Natural killer cell (primary cell): ENCODE measurements around the gene WWC1. TPM values are rescaled to one million over a fixed set of nuclear protein-coding genes. Genes with fewer than 3 reads are reported as not detected.

ENCODE experiments used
- ATAC-seq, 3 donors: fragments of 150-1000 bp in 2 of 3; fragments of 200-7000 bp in 1 of 3; cut with Tn5 transposase; 1 replicate in 1 of 3; 2 replicates in 2 of 3; pipeline ENCODE4 v1.10.0; 2021; ENCODE audit warnings: mild to moderate bottlenecking in 2 of 3, moderate library complexity in 2 of 3
- DNase-seq, 2 donors: peaks; one replicate each; pipeline versions ENCODE4 v3.0.0 to v3.0.0-alpha.2; 2013 to 2021; ENCODE audit warnings: mixed read lengths in 1 of 2
- H3K27ac ChIP-seq: one replicate; pipeline ENCODE4 v1.5.1; 2013; ENCODE audit warnings: mild to moderate bottlenecking, low read length
- H3K27me3 ChIP-seq: one replicate; pipeline ENCODE4 v1.6.1; 2013; ENCODE audit warnings: low read length; ENCODE audit not compliant: control insufficient read depth, insufficient read depth
- H3K36me3 ChIP-seq: one replicate; pipeline ENCODE4 v1.6.1; 2013; ENCODE audit warnings: low read length; ENCODE audit not compliant: control insufficient read depth, insufficient read depth
- H3K4me1 ChIP-seq: one replicate; pipeline ENCODE4 v1.6.1; 2013; ENCODE audit warnings: low read length; ENCODE audit not compliant: control insufficient read depth, insufficient read depth
- H3K4me3 ChIP-seq: one replicate; pipeline ENCODE4 v1.5.1; 2013; ENCODE audit warnings: low read length
- H3K9me3 ChIP-seq: one replicate; pipeline ENCODE4 v1.6.1; 2013; ENCODE audit warnings: low read length; ENCODE audit not compliant: control insufficient read depth, insufficient read depth
- H3K27ac Mint-ChIP-seq, 2 donors: one replicate each; pipeline ENCODE4 v1.8.0; 2022; ENCODE audit warnings: mild to moderate bottlenecking in 2 of 2, mixed read lengths in 2 of 2, moderate library complexity in 1 of 2
- H3K27me3 Mint-ChIP-seq, 2 donors: one replicate each; pipeline ENCODE4 v1.8.0; 2022; ENCODE audit warnings: low read depth in 2 of 2, mixed read lengths in 2 of 2
- H3K36me3 Mint-ChIP-seq: one replicate; pipeline ENCODE4 v1.8.0; 2022; ENCODE audit warnings: mixed read lengths
- H3K4me1 Mint-ChIP-seq, 2 donors: one replicate each; pipeline ENCODE4 v1.8.0; 2022; ENCODE audit warnings: mixed read lengths in 2 of 2
- H3K4me3 Mint-ChIP-seq: one replicate; pipeline ENCODE4 v1.8.0; 2022; ENCODE audit warnings: mild to moderate bottlenecking, moderate library complexity, mixed read lengths
- H3K9me3 Mint-ChIP-seq, 2 donors: one replicate each; pipeline ENCODE4 v1.8.0; 2022; ENCODE audit warnings: mixed read lengths in 2 of 2
- CTCF ChIP-seq: fragments of 200-600 bp; IDR thresholded peaks from one replicate; pipeline ENCODE4 v1.8.0; 2022; ENCODE audit warnings: antibody characterized with exemption
- WGBS: methylation state at CpG from one replicate; pipeline ENCODE4 v1.1.7; 2013; ENCODE audit warnings: missing lambda C conversion rate; ENCODE audit not compliant: insufficient coverage; 5-methylcytosine and 5-hydroxymethylcytosine counted together
- intact Hi-C: fragments of 100-400 bp; cut with micrococcal nuclease; formaldehyde crosslinking; loops from one replicate; pipeline ENCODE4 v1.14.2; 2022
- total RNA-seq, 4 donors: library from RNA; stranded (reverse); fragments of 120-200 nt in 1 of 4; gene quantifications; one replicate each; pipeline versions ENCODE4 v1.2.3 to v1.2.4, GENCODE V29; 2013 to 2022

The WWC1 gene
- total RNA-seq, 3 donors from 2014 or later (not counting 1 experiment from before 2014, with no cell fraction given), result 0.42 to 0.66 (median 0.53) TPM

GRCh38 chr5:168401880-168402279 lies 110.4 kb downstream of the WWC1 start:
- no peak overlapping the region for H3K4me3 Mint-ChIP-seq
- H3K36me3 Mint-ChIP-seq, result no peaks in the 10 kb centered on the region
- no peaks in the 10 kb centered on the region for H3K36me3 ChIP-seq
- ATAC-seq (no peak), DNase-seq (no peak)
- WGBS, result 97% methylated on average over 4 of the region's 4 CpGs
- no peaks in the 10 kb centered on the region for H3K9me3 Mint-ChIP-seq
- peaks cover 0 to 3% of the 10 kb centered on the region in 2 donors for H3K27me3 Mint-ChIP-seq
- H3K27ac ChIP-seq, result no peak overlapping the region
- H3K4me1 ChIP-seq, result no peaks in the 10 kb centered on the region
- no peak for TF ChIP-seq CTCF
- no peaks in the 10 kb centered on the region for H3K9me3 ChIP-seq
- no peaks in the 10 kb centered on the region for H3K27me3 ChIP-seq
- no peak overlapping the region for H3K27ac Mint-ChIP-seq
- no peak overlapping the region for H3K4me3 ChIP-seq
- no peaks in the 10 kb centered on the region for H3K4me1 Mint-ChIP-seq
- intact Hi-C loops, result no loop called here

- TF ChIP-seq CTCF, result no peak
- no peak for DNase-seq
- Histone ChIP-seq H3K27ac (no peak overlapping the region), H3K4me3 (no peak overlapping the region), H3K4me1 (peaks cover 3% of the 10 kb centered on the region), H3K36me3 (no peaks in the 10 kb centered on the region), H3K9me3 (no peaks in the 10 kb centered on the region), H3K27me3 (no peaks in the 10 kb centered on the region)
- no peaks in the 10 kb centered on the region for H3K36me3 Mint-ChIP-seq
- no peaks in the 10 kb centered on the region for H3K9me3 Mint-ChIP-seq
- H3K27ac Mint-ChIP-seq, result no peak overlapping the region
- no peak overlapping the region for H3K4me3 Mint-ChIP-seq
- 75% methylated on average over 12 of the region's 12 CpGs for whole genome bisulfite sequencing
- H3K27me3 Mint-ChIP-seq, result no peaks in the 10 kb centered on the region
- peaks cover 0 to 11% of the 10 kb centered on the region in 2 donors for H3K4me1 Mint-ChIP-seq
- intact Hi-C loops, result no loop called here
- no peak for ATAC-seq
Measured at GRCh38 chr5:168404365-168404764, 112.9 kb downstream of the WWC1 start.

GRCh38 chr5:168407211-168407610 lies 115.8 kb downstream of the WWC1 start:
- no peak overlapping the region for H3K4me3 ChIP-seq
- H3K27me3 ChIP-seq, result no peaks in the 10 kb centered on the region
- H3K4me1 ChIP-seq, result peaks cover 5% of the 10 kb centered on the region
- 63% methylated on average over 1 of the region's 1 CpG for WGBS
- DNase-seq, result no peak
- H3K36me3 ChIP-seq, result no peaks in the 10 kb centered on the region
- H3K27ac ChIP-seq, result no peak overlapping the region
- Mint-ChIP-seq H3K4me1 (peaks cover 0 to 21% of the 10 kb centered on the region in 2 donors), H3K27me3 (no peaks in the 10 kb centered on the region), H3K4me3 (no peak overlapping the region), H3K9me3 (no peaks in the 10 kb centered on the region), H3K36me3 (no peaks in the 10 kb centered on the region), H3K27ac (peak overlapping the region in 1 of 2 donors; percentile 23)
- no peak for ATAC-seq
- H3K9me3 ChIP-seq, result no peaks in the 10 kb centered on the region
- no peak for TF ChIP-seq CTCF
- intact Hi-C loops, result no loop called here

GRCh38 chr5:168408561-168409305 lies 117.3 kb downstream of the WWC1 start:
- WGBS, result 93% methylated on average over 11 of the region's 11 CpGs
- Mint-ChIP-seq H3K27me3 (no peaks in the 10 kb centered on the region), H3K4me3 (no peak overlapping the region), H3K27ac (peak overlapping the region in 1 of 2 donors; percentile 41), H3K9me3 (no peaks in the 10 kb centered on the region), H3K36me3 (no peaks in the 10 kb centered on the region), H3K4me1 (peaks cover 0 to 21% of the 10 kb centered on the region in 2 donors)
- H3K4me1 ChIP-seq, result peaks cover 5% of the 10 kb centered on the region
- no peak for DNase-seq
- H3K9me3 ChIP-seq, result no peaks in the 10 kb centered on the region
- no peaks in the 10 kb centered on the region for H3K27me3 ChIP-seq
- H3K36me3 ChIP-seq, result no peaks in the 10 kb centered on the region
- no peak overlapping the region for H3K4me3 ChIP-seq
- no peak for TF ChIP-seq CTCF
- no peak overlapping the region for H3K27ac ChIP-seq
- no peak for ATAC-seq
- intact Hi-C loops, result no loop called here
